GM18907 (cell line): ENCODE results near the gene AGER.
"Not testable (repeated sequence)": the region's sequence is repeated elsewhere in the genome, so short reads cannot be mapped to it uniquely, and the experiment has no call there.

Experiments used
- ATAC-seq: cut with Tn5 transposase; IDR thresholded peaks from one replicate; pipeline ENCODE4 v1.9.1; 2021; ENCODE audit warnings: mild to moderate bottlenecking, moderate library complexity; ENCODE audit not compliant: unreplicated experiment

Gene AGER

GRCh38 chr6:32184084-32184640, at the start of gene AGER:
AGER (minus strand) TSS chr6:32184253; CDS start chr6:32184222, 31 bp downstream.
- no peak for ATAC-seq

GRCh38 chr6:32226434-32226833, 42.4 kb upstream of the AGER start:
- no peak for ATAC-seq

GRCh38 chr6:32224696-32225095, 40.6 kb upstream of the AGER start:
- ATAC-seq: peak; percentile 53

- no peak for ATAC-seq
These were observed 39.5 kb upstream of the AGER start, which contains the start of gene NOTCH4 for GRCh38 chr6:32223258-32224235. NOTCH4 (minus strand) TSS chr6:32224067; CDS start chr6:32223928, 139 bp downstream.

- no peak for ATAC-seq
These were observed 38.5 kb upstream of the AGER start for GRCh38 chr6:32222333-32223230.

GRCh38 chr6:32220021-32220420, 36.0 kb upstream of the AGER start:
- no peak for ATAC-seq

GRCh38 chr6:32218167-32218566, 34.1 kb upstream of the AGER start:
- ATAC-seq: no peak

- ATAC-seq: no peak
These were observed 32.9 kb upstream of the AGER start for GRCh38 chr6:32216998-32217397.

- ATAC-seq: no peak
These were observed 32.2 kb upstream of the AGER start for GRCh38 chr6:32216285-32216684.

GRCh38 chr6:32215617-32216016, 31.6 kb upstream of the AGER start:
- ATAC-seq: no peak

GRCh38 chr6:32214126-32214525, 30.1 kb upstream of the AGER start:
- no peak for ATAC-seq

- ATAC-seq: no peak
These were observed 29.6 kb upstream of the AGER start for GRCh38 chr6:32213649-32214048.

GRCh38 chr6:32212076-32212760, 28.2 kb upstream of the AGER start:
- ATAC-seq: no peak

GRCh38 chr6:32211432-32211831, 27.4 kb upstream of the AGER start:
- not testable (repeated sequence) for ATAC-seq

GRCh38 chr6:32210191-32210601, 26.1 kb upstream of the AGER start:
- no peak for ATAC-seq

GRCh38 chr6:32208996-32209395, 24.9 kb upstream of the AGER start:
- ATAC-seq: no peak

GRCh38 chr6:32204268-32204715, 20.2 kb upstream of the AGER start:
- no peak for ATAC-seq

- ATAC-seq: no peak
These were observed 19.6 kb upstream of the AGER start for GRCh38 chr6:32203426-32204267.

GRCh38 chr6:32202186-32202585, 18.1 kb upstream of the AGER start:
- ATAC-seq: no peak
